Stimulated activated CD4-positive, alpha-beta T cell treated with anti-CD3 and anti-CD28 coated beads, Interleukin-1b, Interleukin-23, amount 100 ng/mL, for 48 hours (primary cell): ENCODE results near the gene GNG11.
"Not testable (repeated sequence)": the region's sequence is repeated elsewhere in the genome, so short reads cannot be mapped to it uniquely, and the experiment has no call there.

Experiments used
- DNase-seq: peaks from one replicate; pipeline ENCODE4 v3.0.0-alpha.2; 2020

The GNG11 gene

GRCh38 chr7:93921607-93922566, at the start of gene GNG11:
GNG11 (plus strand) TSS chr7:93921735; CDS start chr7:93922138, 403 bp downstream.
- DNase-seq = peak; percentile 25

- DNase-seq = no peak
Measured at GRCh38 chr7:93873998-93874574, 47.4 kb upstream of the GNG11 start.

- no peak for DNase-seq
Measured at GRCh38 chr7:93877742-93878141, 43.8 kb upstream of the GNG11 start.

- no peak for DNase-seq
Measured at GRCh38 chr7:93879356-93879755, 42.2 kb upstream of the GNG11 start.

- no peak for DNase-seq
Measured at GRCh38 chr7:93882468-93882867, 39.1 kb upstream of the GNG11 start.

GRCh38 chr7:93883078-93883916, 38.2 kb upstream of the GNG11 start:
- DNase-seq = no peak

GRCh38 chr7:93883917-93884345, 37.6 kb upstream of the GNG11 start:
- no peak for DNase-seq

GRCh38 chr7:93884541-93884940, 37.0 kb upstream of the GNG11 start:
- DNase-seq = no peak

- DNase-seq = no peak
Measured at GRCh38 chr7:93889261-93889660, 32.3 kb upstream of the GNG11 start.

GRCh38 chr7:93890041-93890463, 31.5 kb upstream of the GNG11 start:
- no peak for DNase-seq

GRCh38 chr7:93890464-93891068, 31.0 kb upstream of the GNG11 start, which contains the start of gene TFPI2:
TFPI2 (minus strand) TSS chr7:93890753; CDS start chr7:93890678, 75 bp downstream.
- DNase-seq = peak; percentile 13

GRCh38 chr7:93894426-93894825, 27.1 kb upstream of the GNG11 start:
- no peak for DNase-seq

- DNase-seq = no peak
Measured at GRCh38 chr7:93894966-93895640, 26.4 kb upstream of the GNG11 start.

- no peak for DNase-seq
Measured at GRCh38 chr7:93895859-93896600, 25.5 kb upstream of the GNG11 start.

GRCh38 chr7:93897680-93898079, 23.9 kb upstream of the GNG11 start:
- no peak for DNase-seq

GRCh38 chr7:93902777-93903423, 18.6 kb upstream of the GNG11 start:
- no peak for DNase-seq

- no peak for DNase-seq
Measured at GRCh38 chr7:93906267-93906666, 15.3 kb upstream of the GNG11 start, which contains the start of gene GNGT1. GNGT1 (plus strand) TSS chr7:93906567; CDS start chr7:93906747, 180 bp downstream.

- no peak for DNase-seq
Measured at GRCh38 chr7:93910076-93910994, 11.2 kb upstream of the GNG11 start.

GRCh38 chr7:93911242-93911641, 10.3 kb upstream of the GNG11 start:
- not testable (repeated sequence) for DNase-seq
